Transverse colon (tissue), 4 donors: Measurements from ENCODE around the gene TMSB4X. TPM values are rescaled to one million over a fixed set of nuclear protein-coding genes. Genes with fewer than 3 reads are reported as not detected.

Experiments used
- DNase-seq: peaks from one replicate; pipeline ENCODE4 v3.0.0-alpha.2; 2019
- H3K27ac ChIP-seq, 4 donors: fragments of 200-600 bp; sonication (generic); 2 replicates each; pipeline ENCODE4 v1.5.1; 2016 to 2018; ENCODE audit warnings: inconsistent platforms in 4 of 4
- H3K27me3 ChIP-seq: fragments of 200-600 bp; sonication (generic); 2 replicates; pipeline ENCODE4 v1.5.1; 2017; ENCODE audit warnings: inconsistent platforms
- H3K36me3 ChIP-seq, 4 donors: fragments of 200-600 bp; sonication (generic); 2 replicates each; pipeline ENCODE4 v1.5.1; 2017 to 2019; ENCODE audit warnings: inconsistent platforms in 4 of 4
- H3K4me1 ChIP-seq, 4 donors: fragments of 200-600 bp; sonication (generic); 2 replicates each; pipeline ENCODE4 v1.5.1; 2017 to 2020; ENCODE audit warnings: inconsistent platforms in 4 of 4
- H3K4me3 ChIP-seq, 4 donors: fragments of 200-600 bp; sonication (generic); 1 replicate in 1 of 4; 2 replicates in 3 of 4; pipeline versions ENCODE4 v1.5.1 to v1.6.1; 2017 to 2019; ENCODE audit warnings: inconsistent platforms in 4 of 4
- H3K9me3 ChIP-seq, 2 donors: fragments of 200-600 bp; sonication (generic); 2 replicates each; pipeline ENCODE4 v1.5.1; 2017 to 2019; ENCODE audit warnings: inconsistent platforms in 2 of 2
- EP300 ChIP-seq: sonication (generic); formaldehyde crosslinking; IDR thresholded peaks from one replicate; pipeline ENCODE4 v1.6.1; 2017; ENCODE audit warnings: antibody characterized with exemption, low read depth
- POLR2A ChIP-seq: fragments of 450-650 bp; IDR thresholded peaks from one replicate; pipeline ENCODE4 v1.6.1; 2016; ENCODE audit warnings: antibody characterized with exemption, mild to moderate bottlenecking, moderate library complexity
- POLR2AphosphoS5 ChIP-seq, 3 donors: sonication (generic); formaldehyde crosslinking; IDR thresholded peaks; one replicate each; pipeline ENCODE4 v1.6.1; 2016; ENCODE audit warnings: antibody characterized with exemption in 3 of 3
- WGBS, 2 donors: methylation state at CpG; one replicate each; pipeline ENCODE4 v1.1.5; 2018; ENCODE audit warnings: low coverage in 1 of 2; 5-methylcytosine and 5-hydroxymethylcytosine counted together
- in situ Hi-C, 4 donors: fragments of 200-750 bp; cut with MboI; loops; one replicate each; pipeline versions ENCODE4 v1.15.0 to v1.15.1; 2017; ENCODE audit warnings: low sequenced_read_pairs in 3 of 4, low pct_ligation_motif_present in 1 of 4, low pct_unique_long_range_greater_than_20kb in 1 of 4
- intact Hi-C: fragments of 100-400 bp; cut with DNase I; formaldehyde crosslinking; loops from one replicate; pipeline ENCODE4 v1.15.1; 2023; ENCODE audit warnings: low total_unique reads
- total RNA-seq, 4 donors: library from RNA; depleted of rRNA; stranded (reverse); fragments of >200 nt; gene quantifications; one replicate each; pipeline ENCODE4 v1.1.0, GENCODE V29; 2016
- TF ChIP-seq, protein P1 (sequence below), 5 experiments: fragments of 200-600 bp in 3 of 5; fragments of 450-650 bp in 2 of 5; sonication (generic) in 3 of 5; IDR thresholded peaks; 1 replicate in 2 of 5; 2 replicates in 3 of 5; pipeline ENCODE4 v1.5.1; 2016 to 2017; ENCODE audit warnings: antibody characterized with exemption in 5 of 5, inconsistent platforms in 3 of 5, mild to moderate bottlenecking in 2 of 5, moderate library complexity in 1 of 5

TMSB4X gene
- total RNA-seq, 4 donors from 2014 or later = 680 to 4,578 (median 2,996) TPM

GRCh38 chrX:12981880-12982279 lies 7.0 kb downstream of the TMSB4X start:
- in situ Hi-C loops (loop anchor here in 2 of 4 donors (25.0 kb wide), 2 partner anchors 105 to 280 kb away; no protein-coding TSS in a partner anchor), intact Hi-C loops (no loop called here)
- Histone ChIP-seq H3K4me3 (no peak overlapping the region), H3K9me3 (no peaks in the 10 kb centered on the region), H3K36me3 (no peaks in the 10 kb centered on the region), H3K4me1 (peaks cover 0 to 8% (median 0%) of the 10 kb centered on the region in 4 donors), H3K27me3 (no peaks in the 10 kb centered on the region), H3K27ac (no peak overlapping the region)
- TF ChIP-seq, protein P1, sequence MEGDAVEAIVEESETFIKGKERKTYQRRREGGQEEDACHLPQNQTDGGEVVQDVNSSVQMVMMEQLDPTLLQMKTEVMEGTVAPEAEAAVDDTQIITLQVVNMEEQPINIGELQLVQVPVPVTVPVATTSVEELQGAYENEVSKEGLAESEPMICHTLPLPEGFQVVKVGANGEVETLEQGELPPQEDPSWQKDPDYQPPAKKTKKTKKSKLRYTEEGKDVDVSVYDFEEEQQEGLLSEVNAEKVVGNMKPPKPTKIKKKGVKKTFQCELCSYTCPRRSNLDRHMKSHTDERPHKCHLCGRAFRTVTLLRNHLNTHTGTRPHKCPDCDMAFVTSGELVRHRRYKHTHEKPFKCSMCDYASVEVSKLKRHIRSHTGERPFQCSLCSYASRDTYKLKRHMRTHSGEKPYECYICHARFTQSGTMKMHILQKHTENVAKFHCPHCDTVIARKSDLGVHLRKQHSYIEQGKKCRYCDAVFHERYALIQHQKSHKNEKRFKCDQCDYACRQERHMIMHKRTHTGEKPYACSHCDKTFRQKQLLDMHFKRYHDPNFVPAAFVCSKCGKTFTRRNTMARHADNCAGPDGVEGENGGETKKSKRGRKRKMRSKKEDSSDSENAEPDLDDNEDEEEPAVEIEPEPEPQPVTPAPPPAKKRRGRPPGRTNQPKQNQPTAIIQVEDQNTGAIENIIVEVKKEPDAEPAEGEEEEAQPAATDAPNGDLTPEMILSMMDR (IDR thresholded peaks at IDR 0.05) = no peak
- no peak for TF ChIP-seq EP300
- no peak for TF ChIP-seq POLR2A
- 55% methylated on average over 3 of the region's 3 CpGs; no CpG with 5 or more reads in 1 of the 2 donors for WGBS, 2 donors
- DNase-seq = no peak

DNA sequence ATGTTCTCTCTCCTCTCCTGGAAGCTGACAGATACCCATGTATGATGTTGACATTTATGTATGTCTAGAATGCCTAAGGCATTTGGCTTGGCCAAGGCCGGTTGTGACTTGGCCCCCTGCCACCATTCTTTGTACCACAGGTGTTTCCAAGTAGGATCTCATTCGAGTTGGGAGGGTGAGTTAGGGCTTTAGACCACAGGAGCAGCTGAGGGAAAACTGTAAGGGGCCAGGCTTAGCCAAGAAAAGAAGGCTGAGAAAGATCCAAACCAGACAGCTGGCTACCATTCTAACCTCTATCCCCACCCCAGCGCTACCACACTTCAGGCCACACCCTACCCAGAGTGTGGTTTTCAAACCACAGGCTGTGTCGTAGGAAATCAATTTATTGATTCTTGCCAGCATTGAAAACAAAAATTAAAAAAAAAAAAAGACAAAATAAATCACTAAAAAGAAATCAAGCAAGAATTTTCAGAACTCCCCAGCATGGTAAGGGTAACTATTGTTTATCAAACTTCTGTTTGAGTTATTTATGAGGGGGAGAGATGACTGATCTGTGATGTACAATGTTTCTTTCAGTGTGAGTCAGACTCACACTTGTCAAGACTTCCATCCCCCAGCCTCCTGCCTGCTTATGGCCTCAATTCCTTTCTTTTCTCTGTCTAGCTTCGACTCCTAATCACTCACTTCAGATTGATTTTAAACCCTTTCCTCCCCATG lies 9.9 kb downstream of the TMSB4X start:
- no peak overlapping the region for H3K4me3 ChIP-seq
- DNase-seq = peak; percentile 73
- TF ChIP-seq POLR2AphosphoS5 (IDR thresholded peaks at IDR 0.05) = no peak
- TF ChIP-seq POLR2A = no peak
- TF ChIP-seq, protein P1 (IDR thresholded peaks at IDR 0.05) = no peak
- no peak for TF ChIP-seq EP300
- H3K4me1 ChIP-seq = peaks cover 0 to 17% (median 4%) of the 10 kb centered on the region in 4 donors
- intact Hi-C loops (no loop called here), in situ Hi-C loops (loop anchor here in 2 of 4 donors (25.0 kb wide), 2 partner anchors 103 to 278 kb away; no protein-coding TSS in a partner anchor)
- 15% methylated on average over 5 of the region's 5 CpGs; no CpG with 5 or more reads in 1 of the 2 donors for WGBS, 2 donors
- H3K36me3 ChIP-seq = no peaks in the 10 kb centered on the region
- H3K27me3 ChIP-seq = no peaks in the 10 kb centered on the region
- H3K9me3 ChIP-seq = no peaks in the 10 kb centered on the region
- peak overlapping the region in 3 of 4 donors; percentile 4 to 55 (median 21) for H3K27ac ChIP-seq

- H3K36me3 ChIP-seq = no peaks in the 10 kb centered on the region
- 77% methylated on average over 1 of the region's 1 CpG; no CpG with 5 or more reads in 1 of the 2 donors for WGBS, 2 donors
- in situ Hi-C loops = loop anchor here in 2 of 4 donors (25.0 kb wide), 2 partner anchors 102 to 277 kb away; no protein-coding TSS in a partner anchor
- no peak overlapping the region for H3K27ac ChIP-seq
- no peak for TF ChIP-seq POLR2AphosphoS5 (IDR thresholded peaks at IDR 0.05)
- no peak for TF ChIP-seq POLR2A
- DNase-seq = no peak
- no peaks in the 10 kb centered on the region for H3K27me3 ChIP-seq
- intact Hi-C loops = no loop called here
- no peak overlapping the region for H3K4me3 ChIP-seq
- H3K4me1 ChIP-seq = peaks cover 0 to 17% (median 4%) of the 10 kb centered on the region in 4 donors
- H3K9me3 ChIP-seq = no peaks in the 10 kb centered on the region
These were observed 10.4 kb downstream of the TMSB4X start for GRCh38 chrX:12985331-12985730.

DNA sequence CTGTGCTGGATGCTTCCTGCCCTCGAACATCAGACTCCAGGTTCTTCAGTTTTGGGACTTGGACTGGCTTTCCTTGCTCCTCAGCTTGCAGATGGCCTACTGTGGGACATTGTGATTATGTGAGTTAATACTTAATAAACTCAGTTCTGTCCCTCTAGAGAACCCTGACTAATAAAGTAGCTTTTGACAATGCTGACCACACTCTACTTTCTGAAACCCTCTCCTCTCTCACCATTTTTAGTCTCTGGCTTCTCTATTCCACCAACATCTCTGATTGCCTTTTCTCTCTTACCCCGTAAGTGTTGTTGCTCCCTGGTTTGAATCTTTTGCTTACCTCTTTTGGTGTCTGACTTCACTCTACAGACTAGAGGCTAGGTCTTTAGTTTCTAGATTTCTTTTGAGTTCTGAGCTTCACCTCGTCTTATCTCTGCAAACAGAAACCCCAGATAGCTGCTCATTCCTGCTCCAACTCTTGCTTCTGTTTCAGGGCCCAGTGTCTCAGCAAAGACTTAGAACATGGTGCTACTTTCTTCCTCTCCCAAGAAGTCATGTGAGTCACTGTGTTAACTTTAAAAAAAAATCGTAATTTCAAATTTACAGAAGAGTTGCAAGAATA lies 11.4 kb downstream of the TMSB4X start:
- no peak for TF ChIP-seq EP300
- peaks cover 0 to 17% (median 4%) of the 10 kb centered on the region in 4 donors for H3K4me1 ChIP-seq
- intact Hi-C loops = no loop called here
- no peaks in the 10 kb centered on the region for H3K27me3 ChIP-seq
- no peak overlapping the region for H3K27ac ChIP-seq
- in situ Hi-C loops = loop anchor here in 2 of 4 donors (25.0 kb wide), 2 partner anchors 101 to 276 kb away; no protein-coding TSS in a partner anchor
- DNase-seq = no peak
- no peaks in the 10 kb centered on the region for H3K9me3 ChIP-seq
- H3K36me3 ChIP-seq = no peaks in the 10 kb centered on the region
- 74% methylated on average over 4 of the region's 4 CpGs; no CpG with 5 or more reads in 1 of the 2 donors for WGBS, 2 donors
- H3K4me3 ChIP-seq = no peak overlapping the region

- intact Hi-C loops = no loop called here
- H3K4me3 ChIP-seq = no peak overlapping the region
- in situ Hi-C loops = loop anchor here in 2 of 4 donors (25.0 kb wide), 2 partner anchors 100 to 275 kb away; no protein-coding TSS in a partner anchor
- H3K36me3 ChIP-seq = no peaks in the 10 kb centered on the region
- DNase-seq = no peak
- 88% methylated on average over 2 of the region's 2 CpGs; no CpG with 5 or more reads in 1 of the 2 donors for WGBS, 2 donors
- no peaks in the 10 kb centered on the region for H3K27me3 ChIP-seq
- no peak overlapping the region for H3K27ac ChIP-seq
- peaks cover 0 to 17% (median 4%) of the 10 kb centered on the region in 4 donors for H3K4me1 ChIP-seq
- H3K9me3 ChIP-seq = no peaks in the 10 kb centered on the region
- TF ChIP-seq POLR2A = no peak
- TF ChIP-seq EP300 = no peak
- no peak for TF ChIP-seq POLR2AphosphoS5 (IDR thresholded peaks at IDR 0.05)
- TF ChIP-seq, protein P1 (IDR thresholded peaks at IDR 0.05) = no peak
These were observed 12.0 kb downstream of the TMSB4X start for GRCh38 chrX:12986886-12987285.
